GM12891 (cell line): ENCODE data around the gene MTFMT.

Experiments used
- PAX5 ChIP-seq: IDR thresholded peaks from 2 replicates; pipeline ENCODE4 v1.6.1; 2011; ENCODE audit warnings: low read length, moderate library complexity, mild to moderate bottlenecking; ENCODE audit not compliant: insufficient read depth, severe bottlenecking
- POLR2A ChIP-seq: IDR thresholded peaks from 2 replicates; pipeline ENCODE4 v1.6.1; 2011; ENCODE audit warnings: low read depth, low read length, control low read depth
- POLR2AphosphoS5 ChIP-seq: IDR thresholded peaks from 2 replicates; pipeline ENCODE4 v1.6.1; 2011; ENCODE audit warnings: low read depth, low read length, control low read depth
- POU2F2 ChIP-seq: IDR thresholded peaks from 2 replicates; pipeline ENCODE4 v1.6.1; 2011; ENCODE audit warnings: low read depth, mild to moderate bottlenecking, control low read depth, low read length, moderate library complexity
- TAF1 ChIP-seq: IDR thresholded peaks from 2 replicates; pipeline ENCODE4 v1.6.1; 2011; ENCODE audit warnings: low read depth, low read length, control low read depth

- TF ChIP-seq POLR2A (no peak), TAF1 (no peak), POLR2AphosphoS5 (no peak), PAX5 (no peak), POU2F2 (no peak)
These were observed 43.9 kb downstream of the MTFMT start for GRCh38 chr15:64985366-64986033.
